ENCODE measurements around the gene JAZF1.

DNA sequence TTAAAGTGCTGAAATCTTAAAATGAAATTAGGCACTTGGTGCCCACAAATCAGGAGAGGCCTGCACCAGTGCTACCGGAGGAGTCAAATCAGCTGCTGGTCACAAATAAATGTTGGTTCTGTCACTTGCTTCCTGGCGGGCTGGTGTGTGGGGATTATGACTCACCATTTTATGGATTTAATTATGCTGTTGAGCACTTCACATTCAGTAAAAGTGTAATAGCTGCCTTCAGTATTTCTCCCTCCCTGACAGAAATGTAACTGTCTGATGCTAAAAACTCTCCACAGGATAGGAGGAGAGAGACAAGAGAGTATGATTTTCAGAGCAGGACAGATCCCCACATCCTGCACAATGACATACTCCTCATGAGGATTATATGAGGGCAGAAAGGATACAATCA, 186.0 kb downstream of the JAZF1 start:
- TF ChIP-seq, protein P1, sequence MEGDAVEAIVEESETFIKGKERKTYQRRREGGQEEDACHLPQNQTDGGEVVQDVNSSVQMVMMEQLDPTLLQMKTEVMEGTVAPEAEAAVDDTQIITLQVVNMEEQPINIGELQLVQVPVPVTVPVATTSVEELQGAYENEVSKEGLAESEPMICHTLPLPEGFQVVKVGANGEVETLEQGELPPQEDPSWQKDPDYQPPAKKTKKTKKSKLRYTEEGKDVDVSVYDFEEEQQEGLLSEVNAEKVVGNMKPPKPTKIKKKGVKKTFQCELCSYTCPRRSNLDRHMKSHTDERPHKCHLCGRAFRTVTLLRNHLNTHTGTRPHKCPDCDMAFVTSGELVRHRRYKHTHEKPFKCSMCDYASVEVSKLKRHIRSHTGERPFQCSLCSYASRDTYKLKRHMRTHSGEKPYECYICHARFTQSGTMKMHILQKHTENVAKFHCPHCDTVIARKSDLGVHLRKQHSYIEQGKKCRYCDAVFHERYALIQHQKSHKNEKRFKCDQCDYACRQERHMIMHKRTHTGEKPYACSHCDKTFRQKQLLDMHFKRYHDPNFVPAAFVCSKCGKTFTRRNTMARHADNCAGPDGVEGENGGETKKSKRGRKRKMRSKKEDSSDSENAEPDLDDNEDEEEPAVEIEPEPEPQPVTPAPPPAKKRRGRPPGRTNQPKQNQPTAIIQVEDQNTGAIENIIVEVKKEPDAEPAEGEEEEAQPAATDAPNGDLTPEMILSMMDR (conservative IDR thresholded peaks at IDR 0.05), result no peak
- TF ChIP-seq EZH2 (IDR thresholded peaks at IDR 0.05; ENCODE audit: low read depth), result no peak

Data from PC-9 (cell line).